HEK293 (cell line): ENCODE measurements around the gene GHDC.

Experiments used
- KLF16 ChIP-seq: fragments of 450-650 bp; formaldehyde crosslinking; IDR thresholded peaks from 2 replicates; pipeline ENCODE4 v1.5.1; 2017; ENCODE audit warnings: missing biosample characterization, missing genetic modification characterization
- TCF7L2 ChIP-seq: IDR thresholded peaks from 2 replicates; pipeline ENCODE4 v1.6.1; 2011; ENCODE audit warnings: low read depth, mild to moderate bottlenecking, inconsistent platforms, low read length, moderate library complexity, borderline replicate concordance
- ZEB2 ChIP-seq: fragments of 450-650 bp; formaldehyde crosslinking; IDR thresholded peaks from 2 replicates; pipeline ENCODE4 v1.5.1; 2016; ENCODE audit warnings: missing biosample characterization, missing genetic modification characterization
- ZNF138 ChIP-seq: fragments of 450-650 bp; formaldehyde crosslinking; IDR thresholded peaks from 2 replicates; pipeline ENCODE4 v1.5.1; 2016; ENCODE audit warnings: missing biosample characterization, missing genetic modification characterization, borderline replicate concordance
- ZNF2 ChIP-seq: fragments of 450-650 bp; formaldehyde crosslinking; IDR thresholded peaks from 2 replicates; pipeline ENCODE4 v1.5.1; 2016; ENCODE audit warnings: missing biosample characterization, missing genetic modification characterization
- ZNF366 ChIP-seq: fragments of 450-650 bp; formaldehyde crosslinking; conservative IDR thresholded peaks from 2 replicates; pipeline ENCODE4 v1.5.1; 2016; ENCODE audit warnings: missing biosample characterization, missing genetic modification characterization
- ZNF830 ChIP-seq: fragments of 450-650 bp; IDR thresholded peaks from 2 replicates; pipeline ENCODE4 v1.5.0; 2018; ENCODE audit warnings: missing biosample characterization, missing genetic modification characterization, low read depth, mild to moderate bottlenecking, moderate library complexity
- ZNF837 ChIP-seq: fragments of 450-650 bp; formaldehyde crosslinking; IDR thresholded peaks from 2 replicates; pipeline ENCODE4 v1.5.1; 2016; ENCODE audit warnings: missing biosample characterization, missing genetic modification characterization
- TF ChIP-seq, protein P1 (sequence below): fragments of 450-650 bp; formaldehyde crosslinking; IDR thresholded peaks from 2 replicates; pipeline ENCODE4 v1.5.1; 2016; ENCODE audit warnings: missing biosample characterization, missing genetic modification characterization
- TF ChIP-seq, protein P2 (sequence below): fragments of 450-650 bp; IDR thresholded peaks from 2 replicates; pipeline ENCODE4 v1.5.1; 2018; ENCODE audit warnings: missing biosample characterization, mild to moderate bottlenecking, missing genetic modification characterization
- TF ChIP-seq, protein P3 (sequence below): sonication (generic); formaldehyde crosslinking; IDR thresholded peaks from 2 replicates; pipeline ENCODE4 v1.8.1; 2022; ENCODE audit warnings: mild to moderate bottlenecking, moderate library complexity, missing genetic modification reagents
- TF ChIP-seq, protein P4 (sequence below): fragments of 450-650 bp; formaldehyde crosslinking; IDR thresholded peaks from 2 replicates; pipeline ENCODE4 v1.5.1; 2016; ENCODE audit warnings: missing biosample characterization, missing genetic modification characterization

DNA sequence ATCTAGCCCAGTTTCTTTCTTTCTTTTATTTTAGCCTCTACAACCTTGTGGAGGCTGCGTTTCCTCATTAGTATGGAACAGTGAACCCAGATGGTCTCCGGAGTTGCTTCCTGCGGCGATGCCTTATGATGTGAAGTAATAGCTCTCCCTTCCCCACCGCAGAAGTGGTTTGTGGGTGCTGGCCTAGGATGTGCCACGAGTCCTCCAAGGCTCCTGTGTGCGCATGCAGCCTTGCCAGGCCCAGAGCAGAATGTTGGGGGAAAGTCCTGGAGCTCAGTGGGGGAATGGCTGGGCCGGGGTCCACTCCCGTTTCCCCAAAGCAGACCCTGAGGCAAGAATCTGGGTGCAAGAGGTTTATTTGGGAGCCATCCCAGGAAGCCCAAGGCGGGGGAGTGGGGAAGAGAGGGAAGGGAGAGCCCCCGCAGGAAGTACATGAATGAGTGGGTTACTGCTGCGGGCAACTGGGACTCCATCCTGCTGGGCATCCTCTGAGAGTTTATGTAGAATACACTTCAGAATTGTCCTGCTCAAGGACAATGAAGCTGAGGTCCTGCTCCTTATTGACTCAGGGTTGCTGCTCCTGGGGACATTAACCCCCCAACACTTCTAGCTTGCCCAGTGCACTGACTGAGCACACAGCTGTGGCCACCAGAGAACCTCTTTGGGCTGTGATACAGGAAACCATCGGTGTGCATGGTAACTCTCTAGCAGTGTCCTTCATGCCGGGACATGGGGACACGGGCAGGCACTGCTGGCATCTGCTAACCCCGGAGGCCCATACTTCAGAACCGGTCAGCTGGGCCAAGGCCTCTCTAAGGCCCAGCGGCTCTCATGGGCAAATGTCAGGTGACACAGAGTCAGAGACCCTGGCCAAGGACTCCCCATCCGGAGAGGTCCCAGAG, 5.3 kb downstream of the GHDC start:
- TF ChIP-seq, protein P1, sequence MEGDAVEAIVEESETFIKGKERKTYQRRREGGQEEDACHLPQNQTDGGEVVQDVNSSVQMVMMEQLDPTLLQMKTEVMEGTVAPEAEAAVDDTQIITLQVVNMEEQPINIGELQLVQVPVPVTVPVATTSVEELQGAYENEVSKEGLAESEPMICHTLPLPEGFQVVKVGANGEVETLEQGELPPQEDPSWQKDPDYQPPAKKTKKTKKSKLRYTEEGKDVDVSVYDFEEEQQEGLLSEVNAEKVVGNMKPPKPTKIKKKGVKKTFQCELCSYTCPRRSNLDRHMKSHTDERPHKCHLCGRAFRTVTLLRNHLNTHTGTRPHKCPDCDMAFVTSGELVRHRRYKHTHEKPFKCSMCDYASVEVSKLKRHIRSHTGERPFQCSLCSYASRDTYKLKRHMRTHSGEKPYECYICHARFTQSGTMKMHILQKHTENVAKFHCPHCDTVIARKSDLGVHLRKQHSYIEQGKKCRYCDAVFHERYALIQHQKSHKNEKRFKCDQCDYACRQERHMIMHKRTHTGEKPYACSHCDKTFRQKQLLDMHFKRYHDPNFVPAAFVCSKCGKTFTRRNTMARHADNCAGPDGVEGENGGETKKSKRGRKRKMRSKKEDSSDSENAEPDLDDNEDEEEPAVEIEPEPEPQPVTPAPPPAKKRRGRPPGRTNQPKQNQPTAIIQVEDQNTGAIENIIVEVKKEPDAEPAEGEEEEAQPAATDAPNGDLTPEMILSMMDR = no peak
- no peak for TF ChIP-seq TCF7L2
- TF ChIP-seq, protein P2, sequence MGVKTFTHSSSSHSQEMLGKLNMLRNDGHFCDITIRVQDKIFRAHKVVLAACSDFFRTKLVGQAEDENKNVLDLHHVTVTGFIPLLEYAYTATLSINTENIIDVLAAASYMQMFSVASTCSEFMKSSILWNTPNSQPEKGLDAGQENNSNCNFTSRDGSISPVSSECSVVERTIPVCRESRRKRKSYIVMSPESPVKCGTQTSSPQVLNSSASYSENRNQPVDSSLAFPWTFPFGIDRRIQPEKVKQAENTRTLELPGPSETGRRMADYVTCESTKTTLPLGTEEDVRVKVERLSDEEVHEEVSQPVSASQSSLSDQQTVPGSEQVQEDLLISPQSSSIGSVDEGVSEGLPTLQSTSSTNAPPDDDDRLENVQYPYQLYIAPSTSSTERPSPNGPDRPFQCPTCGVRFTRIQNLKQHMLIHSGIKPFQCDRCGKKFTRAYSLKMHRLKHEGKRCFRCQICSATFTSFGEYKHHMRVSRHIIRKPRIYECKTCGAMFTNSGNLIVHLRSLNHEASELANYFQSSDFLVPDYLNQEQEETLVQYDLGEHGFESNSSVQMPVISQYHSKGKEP = no peak
- TF ChIP-seq ZNF366 (tag by site-specific recombination) = no peak
- TF ChIP-seq, protein P3, sequence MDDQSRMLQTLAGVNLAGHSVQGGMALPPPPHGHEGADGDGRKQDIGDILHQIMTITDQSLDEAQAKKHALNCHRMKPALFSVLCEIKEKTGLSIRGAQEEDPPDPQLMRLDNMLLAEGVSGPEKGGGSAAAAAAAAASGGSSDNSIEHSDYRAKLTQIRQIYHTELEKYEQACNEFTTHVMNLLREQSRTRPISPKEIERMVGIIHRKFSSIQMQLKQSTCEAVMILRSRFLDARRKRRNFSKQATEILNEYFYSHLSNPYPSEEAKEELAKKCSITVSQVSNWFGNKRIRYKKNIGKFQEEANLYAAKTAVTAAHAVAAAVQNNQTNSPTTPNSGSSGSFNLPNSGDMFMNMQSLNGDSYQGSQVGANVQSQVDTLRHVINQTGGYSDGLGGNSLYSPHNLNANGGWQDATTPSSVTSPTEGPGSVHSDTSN (CRISPR knock-in tag) = no peak
- no peak for TF ChIP-seq ZNF837 (tag by site-specific recombination)
- TF ChIP-seq, protein P4, sequence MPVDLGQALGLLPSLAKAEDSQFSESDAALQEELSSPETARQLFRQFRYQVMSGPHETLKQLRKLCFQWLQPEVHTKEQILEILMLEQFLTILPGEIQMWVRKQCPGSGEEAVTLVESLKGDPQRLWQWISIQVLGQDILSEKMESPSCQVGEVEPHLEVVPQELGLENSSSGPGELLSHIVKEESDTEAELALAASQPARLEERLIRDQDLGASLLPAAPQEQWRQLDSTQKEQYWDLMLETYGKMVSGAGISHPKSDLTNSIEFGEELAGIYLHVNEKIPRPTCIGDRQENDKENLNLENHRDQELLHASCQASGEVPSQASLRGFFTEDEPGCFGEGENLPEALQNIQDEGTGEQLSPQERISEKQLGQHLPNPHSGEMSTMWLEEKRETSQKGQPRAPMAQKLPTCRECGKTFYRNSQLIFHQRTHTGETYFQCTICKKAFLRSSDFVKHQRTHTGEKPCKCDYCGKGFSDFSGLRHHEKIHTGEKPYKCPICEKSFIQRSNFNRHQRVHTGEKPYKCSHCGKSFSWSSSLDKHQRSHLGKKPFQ = no peak
- no peak for TF ChIP-seq ZNF138 (tag by site-specific recombination)
- no peak for TF ChIP-seq ZEB2 (tag by site-specific recombination)
- TF ChIP-seq KLF16 = no peak
- no peak for TF ChIP-seq ZNF2 (tag by site-specific recombination)
- no peak for TF ChIP-seq ZNF830
